CD4-positive, CD25-positive, alpha-beta regulatory T cell (primary cell): ENCODE results near the gene LZTFL1. TPM values are rescaled to one million over a fixed set of nuclear protein-coding genes. Genes with fewer than 3 reads are reported as not detected.
A peak's percentile ranks its signal among the peaks of the same experiment; 100 is the strongest.

ENCODE experiments used
- ATAC-seq, 2 donors: fragments of 150-1000 bp; cut with Tn5 transposase; one replicate each; pipeline ENCODE4 v1.10.0; 2021; ENCODE audit warnings: low read depth in 2 of 2, moderate number of reproducible peaks in 2 of 2, moderate library complexity in 1 of 2
- DNase-seq, 3 donors: peaks; one replicate each; pipeline versions ENCODE4 v3.0.0 to v3.0.0-alpha.2; 2012 to 2022; ENCODE audit warnings: mixed read lengths in 1 of 3
- H3K27ac ChIP-seq: one replicate; pipeline ENCODE4 v1.7.0; 2013; ENCODE audit warnings: mild to moderate bottlenecking, low read length; ENCODE audit not compliant: insufficient read depth, poor library complexity, severe bottlenecking
- H3K27me3 ChIP-seq: one replicate; pipeline ENCODE4 v1.7.0; 2013; ENCODE audit warnings: low read length; ENCODE audit not compliant: control insufficient read depth, insufficient read depth
- H3K36me3 ChIP-seq: one replicate; pipeline ENCODE4 v1.7.0; 2013; ENCODE audit warnings: mild to moderate bottlenecking, low read length, moderate library complexity; ENCODE audit not compliant: control insufficient read depth, insufficient read depth
- H3K4me1 ChIP-seq: 2 replicates; pipeline ENCODE4 v1.7.0; 2013; ENCODE audit warnings: mild to moderate bottlenecking, low read length; ENCODE audit not compliant: insufficient read depth, control insufficient read depth, poor library complexity, severe bottlenecking
- H3K4me3 ChIP-seq: one replicate; pipeline ENCODE4 v1.7.0; 2013; ENCODE audit warnings: low read depth, mild to moderate bottlenecking, low read length, moderate library complexity
- H3K9me3 ChIP-seq, 2 experiments: 1 replicate in 1 of 2; 2 replicates in 1 of 2; pipeline ENCODE4 v1.7.0; 2013; ENCODE audit warnings: low read length in 2 of 2, mild to moderate bottlenecking in 1 of 2, moderate library complexity in 1 of 2; ENCODE audit not compliant: control insufficient read depth in 2 of 2
- H3K27ac Mint-ChIP-seq, 3 donors: one replicate each; pipeline ENCODE4 v1.8.0; 2020 to 2022; ENCODE audit warnings: mild to moderate bottlenecking in 3 of 3, mixed read lengths in 3 of 3, moderate library complexity in 2 of 3
- H3K27me3 Mint-ChIP-seq: one replicate; pipeline ENCODE4 v1.8.0; 2022; ENCODE audit warnings: mild to moderate bottlenecking, mixed read lengths
- H3K36me3 Mint-ChIP-seq: one replicate; pipeline ENCODE4 v1.8.0; 2020; ENCODE audit warnings: mixed read lengths
- H3K4me1 Mint-ChIP-seq, 4 donors: one replicate each; pipeline ENCODE4 v1.8.0; 2020 to 2022; ENCODE audit warnings: mixed read lengths in 4 of 4, mild to moderate bottlenecking in 1 of 4
- H3K4me3 Mint-ChIP-seq, 4 donors: one replicate each; pipeline ENCODE4 v1.8.0; 2020 to 2022; ENCODE audit warnings: mild to moderate bottlenecking in 4 of 4, mixed read lengths in 4 of 4, moderate library complexity in 3 of 4
- H3K9me3 Mint-ChIP-seq, 7 donors: one replicate each; pipeline ENCODE4 v1.8.0; 2020 to 2022; ENCODE audit warnings: mixed read lengths in 7 of 7, mild to moderate bottlenecking in 3 of 7, moderate library complexity in 2 of 7
- polyA plus RNA-seq, 4 donors: library from polyadenylated mRNA; unstranded; fragments of 300-500 nt; fragmentation: Illumina TruSeq; gene quantifications; one replicate each; pipeline ENCODE4 v1.2.3, GENCODE V29; 2021
- total RNA-seq: library from RNA; stranded (reverse); gene quantifications from one replicate; pipeline ENCODE4 v1.2.3, GENCODE V29; 2022

LZTFL1 gene
- 7.6 TPM for total RNA-seq
- polyA plus RNA-seq, result 10 to 100 TPM in 3 of 4 donors, 1 to 10 TPM in 1; 6.4 to 14.6 (median 11.3) TPM

GRCh38 chr3:45841757-45842491 lies at the start of gene LZTFL1:
Gene LZTFL1 (minus strand): TSS chr3:45842119. CDS start chr3:45841991, 128 bp downstream.
- peaks cover 7 to 32% (median 15%) of the 10 kb centered on the region in 4 donors for H3K4me1 Mint-ChIP-seq
- peak within 1 kb of the TSS; percentile 93 to 96 (median 95) for H3K4me3 Mint-ChIP-seq
- peaks cover 0 to 3% (median 0%) of the 10 kb centered on the region in 7 donors for H3K9me3 Mint-ChIP-seq
- Histone ChIP-seq H3K27me3 (peaks cover 7% of the 10 kb centered on the region), H3K9me3 (no peaks in the 10 kb centered on the region), H3K4me3 (peak within 1 kb of the TSS; percentile 68), H3K36me3 (no peaks in the 10 kb centered on the region), H3K27ac (peak within 1 kb of the TSS; percentile 75), H3K4me1 (peaks cover 15% of the 10 kb centered on the region)
- ATAC-seq (peak; percentile 89 to 93), DNase-seq (peak; percentile 82 to 96 (median 90))
- H3K36me3 Mint-ChIP-seq, result peaks cover 14% of the 10 kb centered on the region
- H3K27ac Mint-ChIP-seq, result peak within 1 kb of the TSS; percentile 74 to 93 (median 92)
- H3K27me3 Mint-ChIP-seq, result peaks cover 43% of the 10 kb centered on the region

- no peak for ATAC-seq
- no peak for DNase-seq
- H3K27ac Mint-ChIP-seq, result no peak overlapping the region
- peaks cover 47% of the 10 kb centered on the region for H3K27me3 Mint-ChIP-seq
- no peaks in the 10 kb centered on the region for H3K9me3 ChIP-seq
- H3K36me3 ChIP-seq, result no peaks in the 10 kb centered on the region
- no peak overlapping the region for H3K27ac ChIP-seq
- H3K4me3 ChIP-seq, result no peak overlapping the region
- H3K27me3 ChIP-seq, result peaks cover 4% of the 10 kb centered on the region
- H3K36me3 Mint-ChIP-seq, result no peaks in the 10 kb centered on the region
- peak overlapping the region in 2 of 4 donors; percentile 54 to 56 for H3K4me3 Mint-ChIP-seq
- peaks cover 0 to 1% (median 0%) of the 10 kb centered on the region in 7 donors for H3K9me3 Mint-ChIP-seq
- H3K4me1 Mint-ChIP-seq, result peaks cover 0 to 27% (median 5%) of the 10 kb centered on the region in 4 donors
- no peaks in the 10 kb centered on the region for H3K4me1 ChIP-seq
Observed at GRCh38 chr3:45890405-45890804, 48.5 kb upstream of the LZTFL1 start.

GRCh38 chr3:45889337-45889736 lies 47.4 kb upstream of the LZTFL1 start:
- Histone ChIP-seq H3K36me3 (no peaks in the 10 kb centered on the region), H3K4me3 (no peak overlapping the region), H3K9me3 (no peaks in the 10 kb centered on the region), H3K27me3 (peaks cover 9% of the 10 kb centered on the region), H3K4me1 (no peaks in the 10 kb centered on the region), H3K27ac (no peak overlapping the region)
- peaks cover 47% of the 10 kb centered on the region for H3K27me3 Mint-ChIP-seq
- H3K36me3 Mint-ChIP-seq, result no peaks in the 10 kb centered on the region
- peaks cover 0 to 1% (median 0%) of the 10 kb centered on the region in 7 donors for H3K9me3 Mint-ChIP-seq
- H3K4me3 Mint-ChIP-seq, result peak overlapping the region in 1 of 4 donors; percentile 58
- DNase-seq, result no peak
- peaks cover 0 to 29% (median 6%) of the 10 kb centered on the region in 4 donors for H3K4me1 Mint-ChIP-seq
- ATAC-seq, result no peak
- H3K27ac Mint-ChIP-seq, result no peak overlapping the region

- Histone ChIP-seq H3K4me3 (no peak overlapping the region), H3K36me3 (no peaks in the 10 kb centered on the region), H3K27me3 (peaks cover 9% of the 10 kb centered on the region), H3K4me1 (no peaks in the 10 kb centered on the region), H3K9me3 (no peaks in the 10 kb centered on the region), H3K27ac (no peak overlapping the region)
- Mint-ChIP-seq H3K27me3 (peaks cover 41% of the 10 kb centered on the region), H3K4me1 (peaks cover 0 to 15% (median 6%) of the 10 kb centered on the region in 4 donors), H3K27ac (peak overlapping the region in 1 of 3 donors; percentile 33), H3K36me3 (no peaks in the 10 kb centered on the region), H3K4me3 (peak overlapping the region; percentile 0 to 65 (median 13)), H3K9me3 (peaks cover 0 to 1% (median 0%) of the 10 kb centered on the region in 7 donors)
- ATAC-seq, result no peak
- DNase-seq, result no peak
Observed at GRCh38 chr3:45887759-45888511, 46.0 kb upstream of the LZTFL1 start.

GRCh38 chr3:45887285-45887684 lies 45.4 kb upstream of the LZTFL1 start:
- H3K27ac Mint-ChIP-seq, result no peak overlapping the region
- Histone ChIP-seq H3K36me3 (no peaks in the 10 kb centered on the region), H3K4me3 (peak overlapping the region; percentile 16), H3K27me3 (peaks cover 9% of the 10 kb centered on the region), H3K27ac (no peak overlapping the region), H3K9me3 (no peaks in the 10 kb centered on the region), H3K4me1 (no peaks in the 10 kb centered on the region)
- H3K9me3 Mint-ChIP-seq, result peaks cover 0 to 1% (median 0%) of the 10 kb centered on the region in 7 donors
- peaks cover 0 to 10% (median 4%) of the 10 kb centered on the region in 4 donors for H3K4me1 Mint-ChIP-seq
- DNase-seq (no peak), ATAC-seq (no peak)
- H3K36me3 Mint-ChIP-seq, result no peaks in the 10 kb centered on the region
- peaks cover 37% of the 10 kb centered on the region for H3K27me3 Mint-ChIP-seq
- peak overlapping the region in 2 of 4 donors; percentile 26 to 57 for H3K4me3 Mint-ChIP-seq

GRCh38 chr3:45885979-45886705 lies 44.2 kb upstream of the LZTFL1 start, which contains the start of gene CCR9:
Gene CCR9 (plus strand): TSS chr3:45886543. CDS start chr3:45894934, 8,391 bp downstream.
- H3K4me3 Mint-ChIP-seq, result peak within 1 kb of the TSS; percentile 5 to 74 (median 42)
- Histone ChIP-seq H3K27me3 (peaks cover 10% of the 10 kb centered on the region), H3K36me3 (no peaks in the 10 kb centered on the region), H3K27ac (no peak within 1 kb of the TSS), H3K4me3 (peak within 1 kb of the TSS; percentile 16), H3K9me3 (no peaks in the 10 kb centered on the region), H3K4me1 (no peaks in the 10 kb centered on the region)
- peak within 1 kb of the TSS in 2 of 3 donors; percentile 31 to 41 for H3K27ac Mint-ChIP-seq
- H3K4me1 Mint-ChIP-seq, result peaks cover 0 to 13% (median 5%) of the 10 kb centered on the region in 4 donors
- ATAC-seq, result no peak
- H3K27me3 Mint-ChIP-seq, result peaks cover 31% of the 10 kb centered on the region
- peaks cover 0 to 1% (median 0%) of the 10 kb centered on the region in 7 donors for H3K9me3 Mint-ChIP-seq
- DNase-seq, result no peak
- H3K36me3 Mint-ChIP-seq, result no peaks in the 10 kb centered on the region
